Activated CD4-positive, alpha-beta T cell treated with anti-CD3 and anti-CD28 coated beads, Interleukin-2, amount 50 U/mL, for 24 hours (primary cell): ENCODE measurements around the gene RRP9.
A peak's percentile ranks its signal among the peaks of the same experiment; 100 is the strongest.
"Not testable (repeated sequence)": the region's sequence is repeated elsewhere in the genome, so short reads cannot be mapped to it uniquely, and the experiment has no call there.

ENCODE experiments used
- DNase-seq, 2 donors: peaks; one replicate each; pipeline ENCODE4 v3.0.0-alpha.2; 2020; ENCODE audit warnings: low read depth in 1 of 2, low spot score in 1 of 2

The RRP9 gene, protein sequence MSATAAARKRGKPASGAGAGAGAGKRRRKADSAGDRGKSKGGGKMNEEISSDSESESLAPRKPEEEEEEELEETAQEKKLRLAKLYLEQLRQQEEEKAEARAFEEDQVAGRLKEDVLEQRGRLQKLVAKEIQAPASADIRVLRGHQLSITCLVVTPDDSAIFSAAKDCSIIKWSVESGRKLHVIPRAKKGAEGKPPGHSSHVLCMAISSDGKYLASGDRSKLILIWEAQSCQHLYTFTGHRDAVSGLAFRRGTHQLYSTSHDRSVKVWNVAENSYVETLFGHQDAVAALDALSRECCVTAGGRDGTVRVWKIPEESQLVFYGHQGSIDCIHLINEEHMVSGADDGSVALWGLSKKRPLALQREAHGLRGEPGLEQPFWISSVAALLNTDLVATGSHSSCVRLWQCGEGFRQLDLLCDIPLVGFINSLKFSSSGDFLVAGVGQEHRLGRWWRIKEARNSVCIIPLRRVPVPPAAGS

DNA sequence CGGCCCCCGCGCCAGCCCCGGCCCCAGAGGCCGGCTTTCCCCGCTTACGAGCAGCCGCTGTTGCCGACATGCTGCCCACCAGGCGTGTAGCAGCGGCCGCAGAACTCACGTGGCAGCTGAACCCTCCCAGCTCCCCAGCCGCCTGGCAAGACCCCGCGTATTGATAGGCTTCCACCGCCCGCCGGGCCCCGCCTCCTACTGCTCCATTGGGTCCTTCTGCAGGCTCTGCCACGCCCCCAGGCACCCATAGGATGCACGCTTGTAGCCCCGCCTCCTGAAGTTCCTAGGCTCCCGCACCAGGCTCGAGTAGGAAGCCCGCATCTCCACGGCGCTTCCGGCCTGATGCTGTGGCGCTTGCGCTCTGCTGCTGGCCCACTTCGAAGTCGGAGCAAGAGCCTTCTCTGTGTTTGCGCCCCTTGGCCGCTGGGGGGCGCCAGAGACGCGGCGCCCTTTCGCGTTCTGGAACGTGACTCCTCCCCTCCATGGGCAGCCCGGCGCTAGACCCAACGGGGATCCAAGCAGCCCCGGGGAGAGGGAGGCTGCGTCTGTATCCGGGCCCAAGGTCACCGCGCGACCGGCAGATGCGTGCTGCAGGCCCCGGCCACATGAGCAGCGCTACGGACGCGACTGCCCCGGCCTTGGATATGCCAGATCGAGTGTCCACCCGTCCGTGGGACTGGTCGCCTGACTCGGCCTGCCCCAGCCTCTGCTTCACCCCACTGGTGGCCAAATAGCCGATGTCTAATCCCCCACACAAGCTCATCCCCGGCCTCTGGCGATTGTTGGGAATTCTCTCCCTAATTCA, at the start of gene RRP9, which contains the start of gene PARP3:
Gene RRP9, minus strand, starts transcription at position 107 of the 805 bp plus-strand sequence. Its CDS starts 37 bp downstream, at position 70.
Gene PARP3, plus strand, starts transcription at position 566 of the 805 bp plus-strand sequence. CDS start 993 bp downstream, outside the sequence.
- DNase-seq: peak; percentile 97 to 99

DNA sequence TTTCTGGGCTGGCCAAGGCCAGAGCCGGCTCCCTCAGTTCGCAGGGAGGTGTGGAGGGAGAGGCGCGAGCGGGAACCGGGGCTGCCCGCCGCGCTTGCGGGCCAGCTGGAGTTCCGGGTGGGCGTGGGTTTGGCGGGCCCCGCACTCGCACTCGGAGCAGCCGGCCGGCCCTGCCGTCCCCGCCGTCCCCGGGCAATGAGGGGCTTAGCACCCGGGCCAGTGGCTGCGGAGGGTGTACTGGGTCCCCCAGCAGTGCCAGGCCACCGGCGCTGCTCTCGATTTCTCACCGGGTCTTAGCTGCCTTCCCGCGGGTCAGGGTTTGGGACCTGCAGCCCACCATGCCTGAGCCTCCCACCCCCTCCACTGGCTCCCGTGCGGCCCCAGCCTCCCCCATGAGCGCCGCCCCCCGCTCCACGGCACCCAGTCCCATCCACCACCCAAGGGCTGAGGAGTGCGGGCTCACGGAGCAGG, 48.8 kb upstream of the RRP9 start:
- DNase-seq: not testable (repeated sequence)

DNA sequence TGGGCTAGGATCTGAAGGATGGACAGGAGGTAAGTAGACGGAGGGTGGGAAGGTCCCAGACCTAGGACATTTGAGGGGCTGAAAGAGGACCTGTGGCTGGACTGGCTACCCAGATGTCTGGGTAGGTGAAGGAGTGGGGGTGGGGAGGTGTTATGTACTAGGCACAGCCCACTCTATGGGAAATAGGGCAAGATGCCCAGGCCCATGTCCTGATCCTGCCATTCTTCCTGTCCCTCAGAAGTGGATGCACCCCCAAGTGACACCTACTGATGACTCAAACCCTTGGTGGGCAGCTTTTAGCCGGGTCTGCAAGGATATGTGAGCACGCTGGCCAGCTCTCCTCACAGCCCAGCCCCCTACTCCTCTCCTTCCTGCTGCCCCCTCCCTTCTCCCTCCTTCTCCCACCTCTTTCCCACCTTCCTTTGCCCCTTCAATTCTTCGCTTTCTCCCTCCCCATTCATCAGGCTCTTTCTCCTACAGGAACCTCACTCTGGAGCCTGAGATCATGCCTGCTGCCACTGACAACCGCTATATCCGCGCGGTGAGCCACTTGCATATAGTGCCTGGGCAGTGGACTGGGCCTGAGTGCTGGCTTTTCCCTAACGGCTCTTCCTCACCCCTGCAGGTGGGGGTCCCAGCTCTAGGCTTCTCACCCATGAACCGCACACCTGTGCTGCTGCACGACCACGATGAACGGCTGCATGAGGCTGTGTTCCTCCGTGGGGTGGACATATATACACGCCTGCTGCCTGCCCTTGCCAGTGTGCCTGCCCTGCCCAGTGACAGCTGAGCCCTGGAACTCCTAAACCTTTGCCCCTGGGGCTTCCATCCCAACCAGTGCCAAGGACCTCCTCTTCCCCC, 46.8 kb upstream of the RRP9 start:
- DNase-seq: no peak

DNA sequence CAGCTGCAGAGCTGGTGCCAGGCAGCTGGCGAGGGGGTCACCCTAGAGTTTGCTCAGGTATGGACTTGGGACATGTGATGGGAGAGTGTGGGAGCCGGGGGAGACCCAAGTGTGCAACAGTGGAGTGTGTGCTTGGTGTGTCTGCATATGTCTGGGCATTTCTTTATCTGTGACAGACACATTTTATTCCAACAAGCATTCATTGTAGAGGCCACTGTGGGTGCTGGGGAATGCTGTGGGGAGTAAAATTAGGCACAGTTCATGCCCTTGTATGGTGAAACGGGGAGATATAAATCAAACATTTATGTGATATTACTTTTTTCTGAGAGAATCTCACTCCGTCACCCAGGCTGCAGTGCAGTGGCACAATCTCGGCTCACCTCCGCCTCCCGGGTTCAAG, 45.9 kb upstream of the RRP9 start:
- no peak for DNase-seq

DNA sequence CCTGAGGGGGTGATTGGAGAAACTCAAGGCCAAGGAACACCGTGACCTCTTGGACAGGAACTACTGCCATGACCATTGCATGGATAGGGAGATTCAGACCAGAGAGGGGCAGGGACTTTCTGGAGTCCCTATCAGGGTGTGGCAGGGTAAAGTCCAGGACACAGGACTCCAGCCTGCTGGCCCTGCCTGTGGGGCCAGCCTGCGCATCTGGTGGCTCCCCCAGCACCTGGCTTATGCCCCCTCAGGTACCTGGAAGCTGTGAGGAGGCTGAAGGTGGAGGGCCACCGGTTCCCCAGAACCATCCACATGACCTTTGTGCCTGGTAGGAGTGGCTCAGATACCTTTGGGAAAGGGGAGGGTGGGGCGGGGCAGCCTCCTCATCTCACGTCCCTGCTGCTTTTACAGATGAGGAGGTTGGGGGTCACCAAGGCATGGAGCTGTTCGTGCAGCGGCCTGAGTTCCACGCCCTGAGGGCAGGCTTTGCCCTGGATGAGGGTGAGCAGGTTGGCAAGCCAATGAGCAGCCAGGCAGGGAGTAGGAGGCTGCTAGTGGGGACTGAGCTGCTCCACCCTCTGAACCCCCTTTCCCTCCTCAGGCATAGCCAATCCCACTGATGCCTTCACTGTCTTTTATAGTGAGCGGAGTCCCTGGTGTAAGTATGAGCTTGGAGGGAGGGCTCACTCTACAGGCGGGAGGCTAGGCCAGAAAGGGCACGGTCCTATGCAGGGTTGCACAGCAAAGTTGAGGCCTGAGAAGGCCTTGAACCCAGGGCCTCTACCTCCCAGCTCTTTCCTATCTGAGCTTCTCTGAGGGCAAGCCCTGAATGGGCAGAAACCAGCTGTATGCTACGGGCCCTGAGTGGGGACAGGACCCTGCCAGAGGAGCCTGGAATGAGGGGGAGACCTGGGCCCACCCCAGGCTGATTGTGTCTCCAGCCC, 44.6 kb upstream of the RRP9 start:
- no peak for DNase-seq

DNA sequence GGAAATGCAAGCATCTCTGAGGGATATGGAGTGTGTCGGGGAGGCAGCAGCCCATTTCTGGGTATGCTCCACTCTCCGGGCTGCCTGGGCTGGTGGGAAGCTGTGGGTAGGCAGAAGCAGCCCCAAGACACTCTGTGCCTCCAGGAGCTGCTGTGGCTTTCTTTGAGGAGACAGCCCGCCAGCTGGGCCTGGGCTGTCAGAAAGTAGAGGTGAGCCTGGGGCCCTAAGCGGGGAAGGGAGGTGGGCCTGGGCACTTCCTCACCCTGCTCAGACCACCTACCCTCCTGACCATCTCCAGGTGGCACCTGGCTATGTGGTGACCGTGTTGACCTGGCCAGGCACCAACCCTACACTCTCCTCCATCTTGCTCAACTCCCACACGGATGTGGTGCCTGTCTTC, 43.4 kb upstream of the RRP9 start:
- no peak for DNase-seq

DNA sequence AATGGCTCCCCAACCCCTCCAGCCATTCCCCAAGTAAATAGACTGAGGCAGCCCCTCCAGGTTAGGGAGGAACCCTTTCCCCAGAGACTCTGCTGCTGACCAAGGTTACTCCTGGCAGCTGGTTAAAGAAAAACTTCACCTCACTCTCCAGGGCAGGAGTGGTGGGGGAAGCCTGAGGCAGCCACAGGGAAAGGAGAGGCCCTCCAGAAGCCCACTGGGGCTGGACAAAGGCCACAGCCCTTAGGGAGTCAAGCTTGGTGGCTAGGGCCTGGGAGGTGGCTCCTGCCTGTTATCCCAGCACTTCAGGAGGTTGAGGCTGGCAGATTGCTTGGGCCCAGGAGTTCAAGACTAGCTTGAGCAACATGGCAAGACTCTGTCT, 42.6 kb upstream of the RRP9 start:
- no peak for DNase-seq

DNA sequence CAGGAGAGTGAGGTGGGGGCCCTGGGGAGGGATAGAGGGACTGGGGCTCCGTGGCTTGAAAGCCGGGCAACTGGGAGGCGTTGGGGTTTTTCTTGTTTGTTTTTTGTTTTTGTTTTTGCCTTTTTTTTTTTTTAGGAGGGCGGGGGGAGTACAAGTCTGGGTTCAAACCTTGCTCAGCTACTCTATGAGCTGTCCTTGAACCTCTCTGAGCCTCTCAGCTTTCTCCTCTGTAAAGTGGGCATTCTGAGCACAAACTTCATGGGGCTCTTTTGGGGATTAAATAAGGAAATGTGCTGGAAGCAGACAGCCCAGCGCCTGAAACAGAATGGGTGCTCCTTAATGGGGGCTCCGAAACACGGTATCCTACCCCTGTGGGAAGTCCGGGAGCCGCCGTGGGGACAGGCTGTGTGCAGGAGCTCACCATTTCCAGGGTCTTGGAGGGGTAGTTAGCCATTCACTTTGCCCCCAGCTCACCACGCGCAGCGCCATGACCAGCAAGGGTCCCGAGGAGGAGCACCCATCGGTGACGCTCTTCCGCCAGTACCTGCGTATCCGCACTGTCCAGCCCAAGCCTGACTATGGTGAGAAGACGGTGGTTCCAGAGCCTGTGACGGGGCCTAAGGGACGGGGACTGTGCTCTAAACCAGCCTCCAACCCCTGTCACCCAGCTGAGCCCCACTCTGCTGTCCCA, 42.0 kb upstream of the RRP9 start:
- DNase-seq: no peak

DNA sequence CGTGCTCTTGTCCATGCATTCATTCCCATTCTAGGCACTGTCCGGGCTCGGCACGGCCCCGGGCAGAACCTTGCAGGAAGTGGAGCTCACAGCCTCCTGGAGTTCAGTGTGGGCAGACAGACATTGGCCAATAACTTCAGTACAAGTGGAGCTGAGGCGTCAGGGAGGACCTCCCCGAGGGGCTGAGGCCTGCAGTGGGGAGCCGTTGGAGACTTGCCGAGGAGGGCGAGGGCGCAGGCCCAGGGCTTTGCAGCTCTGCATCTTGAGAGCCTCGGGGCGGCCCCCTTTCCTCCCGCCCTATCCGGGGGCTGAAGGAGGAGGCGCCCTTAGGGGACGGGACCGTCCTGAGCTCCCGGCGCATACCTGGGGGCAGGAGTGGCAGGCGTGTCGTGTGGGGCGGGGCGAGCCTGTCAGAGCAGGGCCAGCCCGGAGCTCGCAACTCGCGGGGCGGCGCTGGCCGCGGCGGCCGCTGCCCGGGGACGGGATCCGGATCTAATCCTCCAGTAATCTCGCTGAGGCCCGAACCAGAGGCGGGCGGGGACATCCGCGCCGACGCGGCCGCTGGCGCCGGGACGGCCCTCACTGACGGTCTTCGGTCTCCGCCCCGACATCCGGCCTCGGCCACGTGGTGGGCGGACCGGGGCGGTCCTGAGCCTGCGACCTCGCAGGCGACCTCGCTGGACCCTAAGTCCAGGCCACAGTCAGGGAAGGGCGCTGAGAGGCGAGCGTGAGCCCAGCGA, 41.3 kb upstream of the RRP9 start, which contains the start of gene ACY1:
Gene ACY1, plus strand, starts transcription at position 698 of the 740 bp plus-strand sequence. CDS start 530 bp downstream, outside the sequence.
- DNase-seq: peak; percentile 49 to 72

DNA sequence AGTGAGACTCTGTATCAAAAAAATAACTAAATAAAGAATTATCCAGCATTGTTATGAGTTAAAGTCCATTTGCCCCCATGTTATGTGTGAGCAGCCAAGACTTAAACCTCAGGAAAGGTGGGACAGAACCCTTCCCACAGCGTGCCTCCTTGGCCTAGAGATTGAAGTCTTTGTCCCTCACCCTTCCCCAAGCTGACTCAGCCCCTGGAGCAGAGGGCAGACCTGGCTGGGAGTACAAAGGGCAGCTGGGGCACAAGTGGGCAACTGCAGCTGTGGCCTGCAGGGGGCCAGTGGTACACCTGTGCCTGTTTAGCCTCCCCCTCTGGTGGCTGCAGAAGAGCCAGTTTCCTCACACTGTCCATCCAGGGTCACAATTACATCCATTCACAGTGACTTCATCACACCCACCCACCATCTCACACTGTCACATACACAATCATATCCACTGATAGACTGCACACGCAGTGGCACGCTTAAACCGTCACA, 40.7 kb upstream of the RRP9 start:
- DNase-seq: no peak

DNA sequence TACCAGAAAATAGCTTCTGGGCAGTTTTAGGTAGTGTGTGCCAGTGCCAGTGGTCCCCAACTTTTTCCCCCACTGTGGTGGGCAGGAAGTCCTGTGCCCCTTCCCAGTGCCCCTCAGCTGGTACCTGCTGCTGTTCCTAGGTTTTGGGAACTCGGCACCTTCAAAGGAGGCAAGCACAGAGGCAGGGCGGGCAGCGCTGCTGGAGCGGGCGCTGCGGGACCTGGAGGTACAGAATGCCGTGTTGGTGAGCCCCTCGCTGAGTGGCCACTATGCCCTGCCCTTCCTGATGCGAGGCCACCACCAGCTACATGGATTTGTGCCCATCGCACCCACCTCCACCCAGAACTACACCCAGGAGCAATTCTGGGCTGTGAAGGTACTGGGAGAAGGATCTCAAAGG, 38.5 kb upstream of the RRP9 start:
- no peak for DNase-seq

DNA sequence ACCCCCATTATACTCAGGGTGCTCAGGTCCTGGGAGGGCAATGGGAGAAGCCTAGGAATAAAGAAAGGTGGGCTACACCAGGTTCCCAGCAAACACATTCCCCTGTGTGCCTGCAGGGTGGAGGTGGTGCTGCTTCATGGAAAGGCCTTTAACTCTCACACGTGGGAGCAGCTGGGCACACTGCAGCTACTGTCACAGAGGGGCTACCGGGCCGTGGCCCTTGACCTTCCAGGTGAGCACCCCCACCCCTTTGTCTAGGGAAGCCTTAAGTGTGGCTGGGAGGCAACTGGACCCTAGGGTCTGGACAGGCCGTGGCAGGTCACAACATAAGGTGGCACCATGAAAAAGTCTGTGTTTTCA, 36.4 kb upstream of the RRP9 start:
- DNase-seq: no peak

DNA sequence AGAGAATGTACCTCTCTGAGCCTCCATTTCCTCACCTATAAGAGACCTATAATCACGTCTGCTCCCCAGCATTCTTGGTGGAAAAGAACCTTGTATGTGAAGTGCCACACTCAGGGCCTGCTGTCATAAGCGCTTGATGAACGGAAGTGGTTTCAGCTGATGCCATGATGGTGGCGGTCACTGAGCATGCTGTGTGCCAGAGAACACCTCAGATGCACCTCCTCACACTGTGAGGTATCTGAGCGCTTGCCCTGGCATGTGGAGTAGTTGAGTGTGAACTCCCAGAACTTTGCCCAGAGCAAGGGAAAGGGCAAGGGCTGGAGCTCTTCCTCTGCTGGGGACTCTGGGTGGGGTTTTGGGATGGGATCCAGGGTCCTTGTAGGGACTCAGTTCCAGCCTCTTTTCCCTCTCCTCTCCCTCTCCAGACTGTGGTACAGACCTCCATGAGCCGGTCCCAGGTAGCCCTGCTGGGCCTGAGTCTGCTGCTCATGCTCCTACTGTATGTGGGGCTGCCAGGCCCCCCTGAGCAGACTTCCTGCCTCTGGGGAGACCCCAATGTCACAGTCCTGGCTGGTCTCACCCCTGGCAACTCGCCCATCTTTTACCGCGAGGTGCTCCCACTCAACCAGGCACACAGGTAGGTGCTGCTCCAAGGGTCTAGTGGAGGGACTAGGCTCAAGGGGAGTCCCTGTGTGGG, 35.9 kb upstream of the RRP9 start:
- no peak for DNase-seq

DNA sequence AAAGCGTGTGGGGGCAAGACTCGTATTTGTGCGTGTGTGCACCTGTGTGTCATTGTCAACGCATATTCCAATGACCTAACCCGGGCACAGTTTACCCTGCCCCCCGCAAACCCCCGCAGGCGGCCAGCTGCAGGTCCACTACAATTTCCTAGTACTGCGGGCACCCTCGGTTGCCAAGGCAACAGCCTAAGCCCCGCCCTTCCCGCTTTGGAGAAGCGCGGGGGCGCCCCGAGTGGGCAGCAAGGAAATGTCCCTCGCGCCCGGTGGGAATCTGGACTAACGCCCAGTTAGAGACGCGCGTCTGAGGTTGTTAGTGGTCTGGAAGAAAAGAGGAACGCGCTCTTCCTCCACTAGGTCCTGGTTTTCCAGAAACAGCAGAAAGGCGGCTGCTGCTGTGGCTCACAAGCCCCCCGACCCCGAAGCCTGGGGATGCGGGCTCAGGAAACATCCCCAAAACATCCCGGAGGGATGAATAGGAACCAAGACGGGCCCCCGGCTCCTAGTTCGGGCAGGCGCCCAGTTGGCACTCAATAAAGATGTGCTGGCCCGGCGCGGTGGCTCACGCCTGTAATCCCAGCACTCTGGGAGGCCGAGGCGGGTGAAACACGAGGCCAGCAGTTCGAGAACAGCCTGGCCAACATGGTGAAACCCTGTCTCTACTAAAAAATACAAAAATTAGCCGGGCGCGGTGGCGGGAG, 34.3 kb upstream of the RRP9 start:
- no peak for DNase-seq

DNA sequence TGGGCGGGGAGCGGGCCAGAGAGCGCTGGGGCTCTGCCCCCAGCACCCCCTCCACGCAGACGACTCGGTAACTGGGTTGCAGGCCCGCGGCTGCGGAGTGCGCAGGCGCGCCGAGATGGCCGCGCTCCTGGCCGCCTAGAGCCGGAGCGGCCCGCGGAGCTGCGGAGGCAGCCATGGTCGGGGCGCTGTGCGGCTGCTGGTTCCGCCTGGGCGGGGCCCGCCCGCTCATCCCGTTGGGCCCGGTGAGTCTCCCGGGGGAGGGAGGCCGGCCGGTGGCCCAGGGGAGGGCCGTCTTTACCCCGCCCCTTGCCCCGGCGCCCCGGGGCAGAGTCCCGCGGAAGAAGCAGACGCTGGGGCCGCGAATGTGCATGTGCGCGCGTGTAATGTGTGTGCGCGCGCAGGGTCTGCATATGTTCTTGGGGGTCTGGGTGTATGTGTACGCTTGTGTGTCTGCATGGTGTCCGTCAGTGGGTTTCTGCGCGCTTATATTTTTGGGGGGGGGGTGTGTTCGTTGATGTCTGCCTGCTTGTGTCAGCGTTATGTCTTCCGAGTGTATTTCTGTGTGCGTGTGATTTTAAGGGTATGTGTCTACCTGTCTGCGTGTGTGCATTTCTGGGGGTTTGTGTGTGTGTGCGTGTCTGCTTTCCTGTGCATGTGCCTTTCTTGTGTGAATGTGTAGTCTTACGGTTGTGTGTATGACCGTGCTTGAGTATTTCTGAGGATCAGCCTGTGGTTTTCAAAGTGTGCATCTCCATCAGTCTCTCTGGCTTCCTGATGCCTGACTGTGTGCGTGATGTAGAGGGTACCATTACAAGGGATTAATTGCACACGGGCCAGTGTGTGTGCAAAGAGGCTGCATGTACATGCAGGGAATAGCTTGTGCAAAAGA, 33.5 kb upstream of the RRP9 start, which contains the start of gene ABHD14A:
Gene ABHD14A, plus strand, starts transcription at position 102 of the 889 bp plus-strand sequence. Its CDS starts 72 bp downstream, at position 174.
- peak in 1 of 2 donors; percentile 56 for DNase-seq
